ENCODE data around the gene PNPLA6.
"Not testable (repeated sequence)": the region's sequence is repeated elsewhere in the genome, so short reads cannot be mapped to it uniquely, and the experiment has no call there.

The PNPLA6 gene

DNA sequence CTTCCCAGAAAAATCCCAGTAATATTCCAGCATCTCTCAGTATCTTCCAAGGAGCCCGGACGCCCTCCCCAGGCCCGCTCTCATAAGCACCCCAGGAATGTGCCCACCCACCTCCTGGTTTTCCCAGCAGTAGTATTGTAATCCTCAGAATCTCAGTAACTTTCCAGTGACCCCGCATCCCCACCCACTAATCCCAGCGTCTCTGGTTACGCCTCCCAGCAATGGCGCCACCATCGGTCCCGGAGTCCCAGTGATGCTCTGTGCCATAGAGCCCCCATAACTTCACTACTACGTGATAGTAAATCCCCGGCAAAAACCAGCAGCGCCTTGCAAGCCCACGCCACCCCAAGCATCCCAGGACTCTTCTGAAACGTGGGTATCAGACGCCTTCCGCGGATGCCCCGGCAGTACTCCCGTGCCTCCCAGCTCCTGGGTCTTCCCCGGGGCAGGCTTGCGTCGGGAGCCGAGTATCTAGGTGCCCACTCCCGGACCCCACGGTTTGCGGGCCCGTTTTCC lies 928 bp upstream of the PNPLA6 start:
- peak; percentile 37 for DNase-seq

- no peak for DNase-seq
Observed at GRCh38 chr19:7535998-7536695, 630 bp downstream of the PNPLA6 start.

GRCh38 chr19:7538990-7539389 lies 3.5 kb downstream of the PNPLA6 start:
- DNase-seq, result not testable (repeated sequence)

DNA sequence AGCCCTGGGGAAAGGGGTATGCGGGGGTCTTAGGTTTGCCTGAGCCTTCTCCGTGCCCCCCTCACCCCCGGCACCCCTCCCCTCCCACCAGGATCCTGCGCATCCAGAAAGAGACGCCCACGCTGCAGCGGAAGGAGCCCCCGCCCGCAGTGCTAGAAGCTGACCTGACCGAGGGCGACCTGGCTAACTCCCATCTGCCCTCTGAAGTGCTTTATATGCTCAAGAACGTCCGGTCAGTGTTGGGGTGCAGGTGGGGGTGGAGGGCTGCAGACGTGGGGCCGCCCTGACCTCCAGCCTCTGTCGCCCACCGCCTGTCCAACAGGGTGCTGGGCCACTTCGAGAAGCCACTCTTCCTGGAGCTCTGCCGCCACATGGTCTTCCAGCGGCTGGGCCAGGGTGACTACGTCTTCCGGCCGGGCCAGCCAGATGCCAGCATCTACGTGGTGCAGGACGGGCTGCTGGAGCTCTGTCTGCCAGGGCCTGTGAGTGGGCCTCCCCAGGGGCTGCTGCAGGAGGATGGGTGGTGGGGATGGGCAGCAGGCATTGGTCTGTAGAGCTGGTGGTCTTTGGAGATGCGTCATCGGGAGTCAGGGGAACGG lies 4.4 kb downstream of the PNPLA6 start:
- no peak for DNase-seq

GRCh38 chr19:7540761-7541474 lies 5.4 kb downstream of the PNPLA6 start:
- no peak for DNase-seq

DNA sequence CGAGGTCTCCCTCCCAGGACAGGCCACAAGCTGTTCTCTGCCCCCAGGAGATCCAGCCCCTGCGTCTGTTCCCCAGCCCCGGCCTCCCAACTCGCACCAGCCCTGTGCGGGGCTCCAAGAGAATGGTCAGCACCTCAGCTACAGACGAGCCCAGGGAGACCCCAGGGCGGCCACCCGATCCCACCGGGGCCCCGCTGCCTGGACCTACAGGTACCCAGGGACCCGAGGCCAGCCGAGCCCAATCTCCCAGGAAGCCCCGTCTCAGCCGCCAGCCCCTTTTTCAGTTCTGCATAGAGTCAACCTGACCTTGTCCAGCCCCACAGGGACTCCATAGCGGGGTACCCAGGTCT lies 5.9 kb downstream of the PNPLA6 start:
- no peak for DNase-seq

DNA sequence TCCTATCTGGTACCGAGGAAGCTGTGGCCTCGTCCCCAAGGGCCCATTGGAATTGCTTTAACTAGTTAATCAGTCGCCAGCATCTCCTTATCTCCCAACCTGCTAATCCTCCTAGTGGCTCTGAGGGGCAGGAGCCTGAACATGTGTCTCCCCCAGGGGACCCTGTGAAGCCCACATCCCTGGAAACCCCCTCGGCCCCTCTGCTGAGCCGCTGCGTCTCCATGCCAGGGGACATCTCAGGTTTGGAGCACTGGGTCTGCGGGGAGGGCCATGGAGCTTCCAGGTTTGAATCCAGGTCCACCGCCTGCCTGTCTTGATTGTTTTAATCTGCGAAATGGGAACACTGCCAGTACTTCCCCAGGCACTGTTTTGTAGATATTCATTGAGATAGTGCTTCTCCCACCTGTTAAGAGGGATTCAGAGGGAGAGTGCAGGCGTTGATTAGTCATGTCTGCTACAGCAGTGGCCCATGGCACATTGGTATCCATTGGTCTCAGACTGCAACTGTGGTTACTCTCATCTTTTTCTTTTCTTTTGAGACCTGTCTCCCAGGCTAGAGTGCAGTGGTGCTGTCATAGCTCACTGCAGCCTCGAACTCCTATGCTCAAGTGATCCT lies 6.4 kb downstream of the PNPLA6 start:
- DNase-seq, result no peak

DNA sequence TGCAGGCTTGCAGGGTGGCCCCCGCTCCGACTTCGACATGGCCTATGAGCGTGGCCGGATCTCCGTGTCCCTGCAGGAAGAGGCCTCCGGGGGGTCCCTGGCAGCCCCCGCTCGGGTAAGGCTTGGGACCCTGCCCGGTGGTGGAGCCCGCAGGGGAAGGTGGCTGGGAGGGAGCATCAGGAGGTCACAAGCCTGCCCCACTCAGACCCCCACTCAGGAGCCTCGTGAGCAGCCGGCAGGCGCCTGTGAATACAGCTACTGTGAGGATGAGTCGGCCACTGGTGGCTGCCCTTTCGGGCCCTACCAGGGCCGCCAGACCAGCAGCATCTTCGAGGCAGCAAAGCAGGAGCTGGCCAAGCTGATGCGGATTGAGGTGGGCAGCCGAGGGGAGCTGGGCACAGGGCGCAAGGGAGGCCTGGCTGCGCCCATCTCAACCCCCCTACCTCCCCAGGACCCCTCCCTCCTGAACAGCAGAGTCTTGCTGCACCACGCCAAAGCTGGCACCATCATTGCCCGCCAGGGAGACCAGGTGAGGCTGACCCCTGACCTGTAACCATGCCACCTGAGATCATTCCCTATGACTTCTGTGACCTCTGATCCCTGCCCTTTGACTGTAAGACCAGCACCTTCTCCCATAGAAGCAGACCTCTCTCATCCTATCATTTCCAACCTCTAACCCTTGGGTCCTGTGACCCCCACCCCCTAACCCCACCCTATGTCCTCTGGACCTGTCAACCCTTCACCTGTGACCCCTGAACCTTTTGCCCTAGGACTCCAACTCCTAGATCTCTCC lies 7.2 kb downstream of the PNPLA6 start:
- DNase-seq, result no peak

DNA sequence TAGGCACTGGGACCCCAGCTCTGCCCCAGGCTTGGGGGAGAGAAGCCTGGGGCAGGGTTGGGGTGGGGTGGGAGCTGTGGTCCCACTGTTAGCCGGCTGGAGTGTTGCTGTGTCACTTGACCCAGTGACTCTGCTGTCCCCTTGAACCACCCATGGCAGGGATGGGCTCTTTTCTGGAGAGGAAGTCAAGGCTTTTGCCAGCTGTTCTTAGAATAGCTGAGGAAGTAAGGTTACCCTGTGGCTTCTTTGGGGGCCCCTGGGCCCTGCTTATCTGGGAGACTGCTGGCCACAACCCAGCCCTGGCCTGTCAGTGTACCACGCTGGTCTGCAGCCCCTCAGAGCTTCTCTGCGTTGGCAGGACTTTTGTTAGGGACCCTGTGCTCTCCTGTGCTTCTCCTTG lies 9.1 kb downstream of the PNPLA6 start:
- no peak for DNase-seq

GRCh38 chr19:7545300-7545699 lies 9.8 kb downstream of the PNPLA6 start:
- no peak for DNase-seq

GRCh38 chr19:7545904-7546303 lies 10.4 kb downstream of the PNPLA6 start:
- no peak for DNase-seq

GRCh38 chr19:7547159-7547558 lies 11.6 kb downstream of the PNPLA6 start:
- DNase-seq, result no peak

GRCh38 chr19:7549429-7550148 lies 14.1 kb downstream of the PNPLA6 start:
- no peak for DNase-seq

- no peak for DNase-seq
Observed at GRCh38 chr19:7550169-7550770, 14.8 kb downstream of the PNPLA6 start.

DNA sequence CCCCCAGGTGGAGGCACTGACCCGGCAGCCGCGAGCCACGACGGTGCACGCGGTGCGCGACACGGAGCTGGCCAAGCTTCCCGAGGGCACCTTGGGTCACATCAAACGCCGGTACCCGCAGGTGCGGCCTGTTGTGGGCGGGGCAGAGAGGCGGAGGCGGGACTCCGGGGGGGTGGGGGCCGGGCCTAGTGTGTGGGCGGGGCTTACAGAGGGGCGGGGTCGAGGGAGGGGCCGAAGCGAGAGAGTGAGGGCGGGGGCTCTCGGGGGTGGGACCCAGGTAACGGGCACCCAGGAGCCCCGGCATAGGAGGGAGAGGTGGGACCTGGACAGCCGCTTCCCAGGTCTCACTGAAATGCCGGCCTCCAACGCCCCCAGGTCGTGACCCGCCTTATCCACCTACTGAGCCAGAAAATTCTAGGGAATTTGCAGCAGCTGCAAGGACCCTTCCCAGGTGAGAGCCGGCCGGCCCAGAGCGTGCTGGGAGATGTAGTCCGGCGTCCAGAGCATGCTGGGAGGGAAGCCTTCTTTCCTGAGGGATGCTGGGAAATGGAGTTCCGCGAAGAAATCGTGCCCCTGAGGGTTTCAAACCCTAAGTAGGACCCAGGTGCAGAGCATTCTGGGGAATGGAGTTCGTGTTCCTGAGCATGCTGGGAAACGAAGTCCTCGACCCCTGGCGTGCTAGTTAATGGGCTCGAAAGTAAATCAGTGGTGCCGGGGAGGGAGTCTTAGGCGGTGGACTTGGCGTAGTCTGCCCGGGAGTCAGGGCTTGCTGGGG lies 15.7 kb downstream of the PNPLA6 start:
- DNase-seq, result peak; percentile 22

- no peak for DNase-seq
Observed at GRCh38 chr19:7552781-7553180, 17.3 kb downstream of the PNPLA6 start.

GRCh38 chr19:7554565-7554964 lies 19.0 kb downstream of the PNPLA6 start:
- no peak for DNase-seq

DNA sequence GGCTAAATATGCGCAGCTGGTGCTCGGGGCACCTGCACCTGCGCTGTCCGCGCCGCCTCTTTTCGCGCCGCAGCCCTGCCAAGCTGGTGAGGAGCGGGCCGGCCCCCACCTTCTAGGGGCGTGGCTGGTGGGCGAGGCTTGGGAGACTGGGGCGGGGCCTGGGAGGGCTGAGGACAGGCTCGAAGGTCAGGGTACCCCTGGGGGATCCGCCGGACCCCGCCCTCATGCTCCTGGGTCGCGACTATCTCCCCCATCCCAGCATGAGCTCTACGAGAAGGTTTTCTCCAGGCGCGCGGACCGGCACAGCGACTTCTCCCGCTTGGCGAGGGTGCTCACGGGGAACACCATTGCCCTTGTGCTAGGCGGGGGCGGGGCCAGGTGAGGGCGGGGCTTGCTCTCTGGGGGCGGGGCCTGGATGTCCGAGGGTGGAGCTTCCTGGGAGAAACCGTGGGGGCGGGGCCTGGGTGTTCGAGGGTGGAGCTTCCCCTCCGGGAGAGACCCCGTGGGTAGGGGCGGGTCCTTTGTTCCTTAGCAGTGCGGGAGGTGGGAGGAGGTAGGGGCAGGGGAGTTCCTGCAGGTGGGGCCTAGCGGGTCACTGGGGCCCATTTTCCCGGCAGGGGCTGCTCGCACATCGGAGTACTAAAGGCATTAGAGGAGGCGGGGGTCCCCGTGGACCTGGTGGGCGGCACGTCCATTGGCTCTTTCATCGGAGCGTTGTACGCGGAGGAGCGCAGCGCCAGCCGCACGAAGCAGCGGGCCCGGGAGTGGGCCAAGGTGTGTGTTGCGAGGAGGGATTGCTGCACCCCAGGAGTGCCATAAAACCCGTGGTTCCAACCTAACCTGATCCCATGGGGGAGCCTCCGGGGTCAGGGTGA lies 19.7 kb downstream of the PNPLA6 start:
- DNase-seq, result no peak

DNA sequence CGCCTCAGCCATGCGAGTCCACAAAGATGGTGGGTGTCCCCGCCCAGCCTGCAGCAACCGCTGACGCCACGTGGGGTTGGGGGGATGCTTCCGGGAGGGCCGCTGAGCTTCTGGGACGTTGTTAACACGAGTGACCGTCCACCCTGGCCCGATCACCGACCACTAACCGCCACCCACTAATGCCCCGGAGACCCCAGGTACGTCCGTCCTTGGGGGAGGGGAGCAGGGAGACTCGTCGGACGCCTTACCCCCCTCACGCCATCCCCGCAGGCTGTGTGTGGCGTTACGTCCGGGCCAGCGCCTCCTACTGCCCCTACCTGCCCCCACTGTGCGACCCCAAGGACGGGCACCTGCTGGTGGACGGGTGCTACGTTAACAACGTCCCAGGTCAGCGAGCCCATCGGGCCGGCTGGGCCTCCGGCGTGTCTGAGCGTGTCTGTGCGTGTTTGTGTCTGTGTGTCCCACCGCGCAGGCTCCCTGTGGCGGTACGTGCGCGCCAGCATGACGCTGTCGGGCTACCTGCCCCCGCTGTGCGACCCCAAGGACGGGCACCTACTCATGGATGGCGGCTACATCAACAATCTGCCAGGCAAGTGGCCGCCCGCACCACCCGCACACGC lies 21.3 kb downstream of the PNPLA6 start:
- DNase-seq, result no peak

Data from NCI-H524 treated with DMSO at 0.1 percent for 48 hours (cell line).